ENCODE data around the gene CNNM1.

- TF ChIP-seq CTCF (conservative IDR thresholded peaks at IDR 0.05) (no peak), ZFX (IDR thresholded peaks at IDR 0.05) (no peak)
Observed at GRCh38 chr10:99427566-99428190, 98.5 kb downstream of the CNNM1 start.

All from C4-2B (cell line).